NCI-H1092 (cell line): ENCODE data around the gene STEAP2.

Source experiments
- DNase-seq: peaks from one replicate; lab custom pipeline; 2025; lab: John Stamatoyannopoulos, UW

STEAP2 gene

GRCh38 chr7:90272242-90272641, 60.7 kb downstream of the STEAP2 start:
- no peak for DNase-seq

GRCh38 chr7:90274161-90274560, 62.6 kb downstream of the STEAP2 start:
- no peak for DNase-seq

GRCh38 chr7:90276033-90276728, 64.6 kb downstream of the STEAP2 start:
- DNase-seq: no peak
